ENCODE data around the gene TCHHL1.

DNA sequence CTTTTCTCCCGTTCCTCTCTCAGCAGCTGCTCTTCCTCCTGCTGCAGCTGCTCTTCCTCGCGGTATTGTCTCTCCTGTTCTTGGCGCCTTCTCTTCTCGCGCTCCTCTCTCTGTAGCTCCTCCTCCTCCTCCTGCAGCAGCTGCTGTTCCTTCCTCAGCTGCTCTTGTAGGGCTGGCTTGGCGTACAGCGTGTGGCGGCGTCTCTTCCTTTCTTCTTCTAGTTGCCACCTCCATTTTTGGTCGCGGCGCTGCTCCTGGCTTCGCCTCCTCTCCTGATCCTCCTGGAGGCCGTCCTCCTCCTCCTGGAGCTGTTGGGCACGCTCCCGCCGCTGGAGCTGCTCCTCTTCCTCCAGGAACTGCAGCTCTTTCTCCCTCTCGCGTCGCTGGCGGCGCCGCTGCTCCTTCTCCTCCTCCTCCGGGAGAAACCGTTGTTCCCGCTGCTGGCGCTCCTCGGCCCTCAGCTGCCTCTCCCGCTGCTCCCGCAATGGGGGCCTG, 21.5 kb upstream of the TCHHL1 start:
- TF ChIP-seq, protein P1, sequence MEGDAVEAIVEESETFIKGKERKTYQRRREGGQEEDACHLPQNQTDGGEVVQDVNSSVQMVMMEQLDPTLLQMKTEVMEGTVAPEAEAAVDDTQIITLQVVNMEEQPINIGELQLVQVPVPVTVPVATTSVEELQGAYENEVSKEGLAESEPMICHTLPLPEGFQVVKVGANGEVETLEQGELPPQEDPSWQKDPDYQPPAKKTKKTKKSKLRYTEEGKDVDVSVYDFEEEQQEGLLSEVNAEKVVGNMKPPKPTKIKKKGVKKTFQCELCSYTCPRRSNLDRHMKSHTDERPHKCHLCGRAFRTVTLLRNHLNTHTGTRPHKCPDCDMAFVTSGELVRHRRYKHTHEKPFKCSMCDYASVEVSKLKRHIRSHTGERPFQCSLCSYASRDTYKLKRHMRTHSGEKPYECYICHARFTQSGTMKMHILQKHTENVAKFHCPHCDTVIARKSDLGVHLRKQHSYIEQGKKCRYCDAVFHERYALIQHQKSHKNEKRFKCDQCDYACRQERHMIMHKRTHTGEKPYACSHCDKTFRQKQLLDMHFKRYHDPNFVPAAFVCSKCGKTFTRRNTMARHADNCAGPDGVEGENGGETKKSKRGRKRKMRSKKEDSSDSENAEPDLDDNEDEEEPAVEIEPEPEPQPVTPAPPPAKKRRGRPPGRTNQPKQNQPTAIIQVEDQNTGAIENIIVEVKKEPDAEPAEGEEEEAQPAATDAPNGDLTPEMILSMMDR (IDR thresholded peaks at IDR 0.05) = no peak
- TF ChIP-seq EP300 (IDR thresholded peaks at IDR 0.05) = no peak

Measured in ovary (tissue), 3 donors.